HG02870 (cell line): ENCODE measurements around the gene RALGAPA2.

Source experiments
- ATAC-seq: cut with Tn5 transposase; IDR thresholded peaks from one replicate; pipeline ENCODE4 v1.9.1; 2021; ENCODE audit warnings: mild to moderate bottlenecking, moderate library complexity; ENCODE audit not compliant: unreplicated experiment

RALGAPA2 gene

GRCh38 chr20:20390393-20390792, 322.1 kb downstream of the RALGAPA2 start:
- ATAC-seq = no peak

- ATAC-seq = no peak
Measured at GRCh38 chr20:20386192-20386591, 326.3 kb downstream of the RALGAPA2 start.

DNA sequence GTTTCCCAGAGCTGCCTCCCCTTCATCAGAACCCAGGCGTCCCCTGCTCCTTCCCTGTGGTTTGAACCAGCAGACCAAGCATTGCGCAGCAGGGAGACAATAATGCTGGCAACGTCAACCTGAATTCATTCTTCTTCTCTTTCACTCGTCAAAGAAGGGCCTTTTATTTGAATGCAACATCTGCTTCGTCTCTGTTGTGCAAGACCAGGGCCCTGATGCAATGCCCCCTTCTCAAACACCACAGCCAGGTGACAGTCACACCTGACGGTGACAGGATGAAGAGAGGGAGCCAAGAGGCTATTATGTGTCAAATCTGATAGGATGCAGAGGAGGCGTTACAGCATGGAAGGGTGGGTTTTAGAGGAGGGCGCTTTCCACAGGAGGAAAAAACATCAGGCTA, 336.6 kb downstream of the RALGAPA2 start:
- ATAC-seq = no peak

GRCh38 chr20:20373091-20373571, 339.3 kb downstream of the RALGAPA2 start:
- no peak for ATAC-seq

DNA sequence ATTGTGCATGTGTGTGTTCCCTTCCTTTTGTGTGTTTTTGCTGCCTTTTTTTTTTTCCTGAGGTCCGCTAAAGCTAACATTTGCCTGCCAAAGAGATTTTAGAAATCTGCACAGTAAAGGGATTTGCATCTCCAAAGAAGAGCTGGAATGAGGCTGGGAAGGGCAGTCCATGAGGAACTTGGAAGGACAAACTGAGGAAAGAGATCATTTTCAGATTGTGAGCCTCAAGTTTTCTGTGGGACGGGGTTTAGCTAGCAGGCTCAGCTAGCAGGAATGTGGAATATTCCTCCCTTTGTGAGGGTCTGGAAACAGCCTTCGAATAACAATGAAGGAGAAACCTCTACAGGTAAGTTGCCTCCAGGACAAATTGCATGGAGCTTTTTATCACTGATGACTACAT, 340.8 kb downstream of the RALGAPA2 start:
- no peak for ATAC-seq

GRCh38 chr20:20371083-20371482, 341.4 kb downstream of the RALGAPA2 start:
- ATAC-seq = no peak

GRCh38 chr20:20370094-20370575, 342.3 kb downstream of the RALGAPA2 start:
- no peak for ATAC-seq

- no peak for ATAC-seq
Measured at GRCh38 chr20:20369250-20370093, 343.0 kb downstream of the RALGAPA2 start.

- ATAC-seq = no peak
Measured at GRCh38 chr20:20368418-20369249, 343.8 kb downstream of the RALGAPA2 start.

DNA sequence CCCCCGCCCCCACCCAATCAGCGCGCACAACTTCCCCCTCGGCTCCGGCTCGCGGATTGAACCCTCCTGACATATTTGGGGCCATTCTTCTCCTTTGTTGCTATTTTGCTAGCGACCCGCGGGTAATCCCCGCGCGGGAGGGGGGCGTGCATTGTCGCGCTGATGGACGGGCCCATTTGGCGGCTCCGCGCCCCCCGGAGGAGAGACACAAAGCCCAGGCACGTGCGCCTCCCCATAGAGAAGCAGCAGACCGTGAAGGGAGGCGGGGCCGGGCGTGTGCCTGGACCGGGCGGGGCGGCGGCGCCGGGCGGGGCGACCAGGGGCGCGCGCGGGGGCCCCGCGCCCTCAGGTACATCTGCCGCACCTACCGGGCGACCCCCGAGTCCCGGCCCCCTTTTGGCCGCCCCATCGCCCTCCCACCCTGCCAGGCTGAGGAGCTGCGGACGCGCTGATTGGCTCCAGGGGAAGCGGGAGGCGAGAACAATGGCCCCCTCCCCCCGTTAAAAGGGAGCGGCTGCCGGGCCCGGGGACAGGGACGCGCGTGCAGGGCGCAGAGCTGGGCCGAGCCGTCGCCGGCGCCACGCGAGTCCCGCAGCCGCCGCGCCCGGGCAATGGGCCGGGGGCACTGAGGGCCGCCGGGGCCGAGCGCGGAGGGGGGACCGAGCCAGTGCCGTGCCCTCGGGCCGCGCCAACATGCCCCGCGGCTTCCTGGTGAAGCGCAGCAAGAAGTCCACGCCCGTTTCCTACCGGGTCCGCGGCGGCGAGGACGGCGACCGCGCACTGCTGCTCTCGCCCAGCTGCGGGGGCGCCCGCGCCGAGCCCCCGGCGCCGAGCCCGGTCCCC, 344.6 kb downstream of the RALGAPA2 start, which contains the start of gene INSM1:
INSM1 (plus strand) TSS at position 530 of the 843 bp plus-strand sequence; CDS start at position 694, 164 bp downstream.
- ATAC-seq = no peak

- ATAC-seq = no peak
Measured at GRCh38 chr20:20366876-20367574, 345.4 kb downstream of the RALGAPA2 start.

DNA sequence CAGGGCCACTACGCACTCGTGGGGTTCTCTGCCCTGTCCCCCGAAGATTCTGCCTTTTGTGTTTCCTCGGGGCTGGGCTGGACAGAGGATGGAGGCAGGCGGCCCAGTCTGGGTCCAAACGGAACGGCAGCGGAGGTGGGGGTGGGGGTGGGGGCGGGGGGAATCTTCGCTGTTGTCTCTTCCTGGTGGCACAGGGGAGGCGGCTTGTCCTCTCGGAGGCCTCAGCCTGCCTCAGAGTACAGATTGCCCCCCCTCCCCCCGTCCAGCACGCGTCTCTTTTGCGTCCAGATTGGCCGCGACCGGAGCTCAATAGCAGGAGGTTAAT, 345.9 kb downstream of the RALGAPA2 start:
- ATAC-seq = no peak

DNA sequence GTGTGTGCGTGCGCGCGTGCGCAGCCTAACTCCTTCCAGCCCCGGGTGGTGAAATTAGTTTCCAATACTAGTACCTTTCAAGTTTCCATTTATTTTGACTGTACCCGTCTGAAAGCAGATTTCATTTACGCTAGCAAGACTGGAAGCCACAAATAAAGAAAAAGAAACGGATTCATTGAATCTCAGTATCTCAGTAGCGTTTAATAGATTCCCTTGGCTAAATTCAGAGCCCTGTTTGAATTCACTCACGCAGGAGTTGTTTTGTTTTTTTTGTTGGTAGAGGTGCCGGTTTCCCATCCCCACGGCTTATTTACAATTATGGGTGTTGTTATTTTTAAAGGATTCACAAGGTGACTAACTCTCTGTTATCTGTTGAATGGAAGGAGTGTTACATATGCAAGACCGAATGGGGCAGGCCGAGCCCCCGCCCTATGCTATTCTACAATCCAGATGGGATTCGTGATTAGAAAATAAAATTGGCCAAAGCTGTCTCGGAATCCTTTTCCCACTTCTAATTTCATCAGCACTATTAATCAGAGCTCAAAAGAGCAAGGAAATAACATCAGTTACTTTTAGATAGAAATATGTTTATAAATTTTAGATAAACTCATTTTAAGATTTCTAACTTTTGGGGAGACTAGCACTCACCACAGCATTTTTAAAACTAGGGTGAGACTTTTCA, 346.8 kb downstream of the RALGAPA2 start:
- no peak for ATAC-seq

- no peak for ATAC-seq
Measured at GRCh38 chr20:20364593-20365479, 347.6 kb downstream of the RALGAPA2 start.

GRCh38 chr20:20363799-20364592, 348.4 kb downstream of the RALGAPA2 start:
- ATAC-seq = no peak

DNA sequence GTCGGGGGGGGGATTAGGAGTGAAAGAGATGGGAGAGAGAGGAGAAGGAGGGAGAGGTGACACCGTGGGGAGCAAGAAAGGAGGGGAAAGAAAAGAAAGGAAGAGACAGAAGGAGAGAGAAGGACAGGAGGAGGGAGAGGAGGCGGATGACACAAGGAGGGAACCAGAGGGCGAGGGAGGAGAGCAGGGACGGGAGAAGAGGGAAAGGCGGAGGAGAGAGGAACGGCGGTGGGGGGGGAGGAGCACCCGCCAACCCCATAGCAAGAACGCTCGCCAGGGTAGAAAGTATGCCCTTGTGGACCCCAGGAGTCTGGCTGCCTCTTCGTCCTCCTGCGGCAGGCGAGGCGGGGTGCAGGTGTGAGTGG, 349.0 kb downstream of the RALGAPA2 start:
- ATAC-seq = no peak

DNA sequence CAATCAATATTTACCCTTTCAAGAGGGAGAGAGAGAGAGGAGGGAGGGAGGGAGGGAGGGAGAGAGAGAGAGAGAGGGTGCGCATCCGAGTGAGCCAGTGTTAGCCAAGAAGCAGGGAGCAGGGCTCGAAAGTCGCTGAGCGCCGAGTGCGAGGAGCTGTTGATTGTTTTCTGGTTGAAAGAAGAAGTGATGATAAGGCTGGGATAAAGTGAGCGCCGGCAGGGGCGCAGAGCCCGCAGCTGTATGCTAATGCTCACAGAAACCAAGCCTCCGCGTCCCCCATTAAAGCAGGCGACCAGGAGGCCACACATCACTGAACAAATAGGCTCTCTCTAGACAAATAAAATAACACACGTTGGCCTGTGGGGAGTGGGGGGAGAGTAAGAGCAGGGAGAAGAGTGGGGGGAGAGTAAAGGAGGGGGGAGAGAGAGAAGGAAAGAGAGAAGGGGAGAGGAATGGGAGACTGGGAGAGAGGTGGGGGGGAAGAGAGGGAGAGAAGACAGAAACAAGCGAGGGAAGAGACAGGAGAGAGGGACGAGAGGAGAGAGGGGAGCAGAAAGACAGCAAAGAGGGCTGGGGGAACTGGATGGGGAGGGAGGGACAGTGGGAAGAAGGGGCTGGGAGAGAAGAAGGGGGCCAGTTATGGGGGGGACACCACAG, 349.5 kb downstream of the RALGAPA2 start:
- ATAC-seq = no peak
